ENCODE data around the gene LSM8.

LSM8 gene

GRCh38 chr7:118151671-118152070 lies 32.3 kb upstream of the LSM8 start:
- no peak for DNase-seq (ENCODE audit: extremely low read depth, insufficient read length)
- H3K27me3 ChIP-seq (replicated peaks; ENCODE audit: control insufficient read depth, insufficient read depth, low read length), result no peaks in the 10 kb centered on the region; the same call in 1 of the 2 replicates
- no peaks in the 10 kb centered on the region for H3K36me3 ChIP-seq (ENCODE audit: control insufficient read depth, insufficient read depth, low read length)
- H3K4me3 ChIP-seq (replicated peaks; ENCODE audit: low read depth, low read length), result no peak overlapping the region
- no peak for TF ChIP-seq CTCF (IDR thresholded peaks at IDR 0.05; ENCODE audit: insufficient read depth, low read length, poor library complexity, severe bottlenecking)

GRCh38 chr7:118152149-118152548 lies 31.8 kb upstream of the LSM8 start:
- no peak for DNase-seq (ENCODE audit: extremely low read depth, insufficient read length)
- H3K4me3 ChIP-seq (replicated peaks; ENCODE audit: low read depth, low read length), result no peak overlapping the region
- TF ChIP-seq CTCF (IDR thresholded peaks at IDR 0.05; ENCODE audit: insufficient read depth, low read length, poor library complexity, severe bottlenecking), result no peak
- H3K27me3 ChIP-seq (replicated peaks; ENCODE audit: control insufficient read depth, insufficient read depth, low read length), result no peaks in the 10 kb centered on the region; the same call in 1 of the 2 replicates
- no peaks in the 10 kb centered on the region for H3K36me3 ChIP-seq (ENCODE audit: control insufficient read depth, insufficient read depth, low read length)

GRCh38 chr7:118152654-118153053 lies 31.3 kb upstream of the LSM8 start:
- Histone ChIP-seq H3K36me3 (ENCODE audit: control insufficient read depth, insufficient read depth, low read length) (no peaks in the 10 kb centered on the region), H3K27me3 (replicated peaks; ENCODE audit: control insufficient read depth, insufficient read depth, low read length) (no peaks in the 10 kb centered on the region; the same call in 1 of the 2 replicates), H3K4me3 (replicated peaks; ENCODE audit: low read depth, low read length) (no peak overlapping the region)
- no peak for TF ChIP-seq CTCF (IDR thresholded peaks at IDR 0.05; ENCODE audit: insufficient read depth, low read length, poor library complexity, severe bottlenecking)
- DNase-seq (ENCODE audit: extremely low read depth, insufficient read length), result no peak

- peak; percentile 47 for TF ChIP-seq CTCF (IDR thresholded peaks at IDR 0.05; ENCODE audit: insufficient read depth, low read length, poor library complexity, severe bottlenecking)
- DNase-seq (ENCODE audit: extremely low read depth, insufficient read length), result no peak
- no peaks in the 10 kb centered on the region; the same call in 1 of the 2 replicates for H3K27me3 ChIP-seq (replicated peaks; ENCODE audit: control insufficient read depth, insufficient read depth, low read length)
Observed at GRCh38 chr7:118153551-118154177, 30.3 kb upstream of the LSM8 start.

GRCh38 chr7:118158766-118159165 lies 25.2 kb upstream of the LSM8 start:
- Histone ChIP-seq H3K27me3 (replicated peaks; ENCODE audit: control insufficient read depth, insufficient read depth, low read length) (no peaks in the 10 kb centered on the region), H3K4me3 (replicated peaks; ENCODE audit: low read depth, low read length) (no peak overlapping the region), H3K36me3 (ENCODE audit: control insufficient read depth, insufficient read depth, low read length) (no peaks in the 10 kb centered on the region)
- no peak for TF ChIP-seq CTCF (IDR thresholded peaks at IDR 0.05; ENCODE audit: insufficient read depth, low read length, poor library complexity, severe bottlenecking)
- DNase-seq (ENCODE audit: extremely low read depth, insufficient read length), result no peak

More at GRCh38 chr7:118153551-118154177, 30.3 kb upstream of the LSM8 start:
- Histone ChIP-seq H3K4me3 (replicated peaks; ENCODE audit: low read depth, low read length) (no peak overlapping the region), H3K36me3 (ENCODE audit: control insufficient read depth, insufficient read depth, low read length) (no peaks in the 10 kb centered on the region)

- TF ChIP-seq CTCF (IDR thresholded peaks at IDR 0.05; ENCODE audit: insufficient read depth, low read length, poor library complexity, severe bottlenecking), result peak; percentile 19
- no peak for DNase-seq (ENCODE audit: extremely low read depth, insufficient read length)
- Histone ChIP-seq H3K27me3 (replicated peaks; ENCODE audit: control insufficient read depth, insufficient read depth, low read length) (no peaks in the 10 kb centered on the region), H3K36me3 (ENCODE audit: control insufficient read depth, insufficient read depth, low read length) (no peaks in the 10 kb centered on the region), H3K4me3 (replicated peaks; ENCODE audit: low read depth, low read length) (no peak overlapping the region)
Observed at GRCh38 chr7:118169146-118169545, 14.8 kb upstream of the LSM8 start.

Data from GM06990 (cell line).